CD4-positive, alpha-beta T cell treated with Interleukin-6 for 4 hours (primary cell): ENCODE data around the gene NSG2.

Experiments
- DNase-seq: peaks from one replicate; pipeline ENCODE4 v3.0.0-alpha.2; 2020; ENCODE audit warnings: mixed read lengths

NSG2 gene

DNA sequence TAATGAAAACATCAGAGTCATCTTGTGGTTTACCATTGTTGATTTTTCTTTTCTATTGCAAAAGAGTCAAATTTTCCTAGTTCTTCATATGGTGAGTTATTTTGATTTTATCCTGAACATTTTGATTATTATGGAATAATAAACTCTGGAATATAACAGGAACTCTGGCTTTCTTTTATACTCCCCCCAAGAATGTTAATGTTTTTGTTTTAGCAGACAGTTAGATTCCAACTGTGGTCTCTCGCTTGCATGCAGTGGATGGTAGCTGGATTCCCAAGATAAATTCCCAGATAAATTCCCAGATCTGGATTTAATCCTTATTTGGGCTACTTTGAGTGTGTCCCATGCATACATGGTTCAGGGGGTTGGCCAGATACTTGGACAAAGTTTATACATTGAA, 109.8 kb downstream of the NSG2 start:
- DNase-seq = no peak

DNA sequence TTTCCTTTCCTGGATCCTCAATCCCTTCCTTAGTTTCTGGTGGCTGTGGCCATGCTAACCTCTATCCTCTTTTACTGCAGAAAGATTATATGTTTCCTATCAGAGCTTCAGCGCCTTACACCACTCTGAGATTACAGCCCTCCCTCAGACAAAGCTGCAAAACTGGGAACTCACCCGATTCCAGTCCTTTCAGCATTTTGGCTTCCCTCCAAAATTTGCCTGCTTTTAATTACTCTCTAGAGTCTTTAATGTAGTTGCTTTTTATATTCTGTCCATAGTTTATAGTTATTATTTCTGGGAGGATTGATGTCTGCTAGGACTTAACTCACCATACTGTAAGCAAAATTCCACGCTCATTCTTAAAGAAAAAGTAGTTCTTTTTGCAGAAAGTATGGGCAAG, 110.2 kb downstream of the NSG2 start:
- DNase-seq = no peak

DNA sequence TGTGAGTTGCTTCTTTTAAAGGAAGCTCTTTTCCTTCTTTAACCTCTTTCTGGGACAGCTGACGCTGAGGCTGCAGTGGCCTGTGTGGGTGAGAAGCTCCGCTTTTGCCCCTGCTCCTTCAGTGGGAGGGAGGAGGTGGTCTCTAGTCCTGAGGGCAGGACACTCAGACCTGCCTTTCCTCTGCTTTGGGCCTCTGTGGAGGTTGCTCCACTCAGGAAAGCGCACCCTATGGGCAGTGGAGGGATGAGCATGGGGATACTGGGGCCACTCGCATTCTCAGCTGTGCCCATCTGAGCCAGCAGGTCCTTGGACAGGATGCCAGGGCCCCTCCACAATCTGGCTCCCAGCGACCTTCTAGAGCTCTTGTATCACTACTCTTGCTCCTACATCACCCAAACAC, 111.5 kb downstream of the NSG2 start:
- DNase-seq = no peak
